ENCODE results near the gene KRTAP5-1. TPM values are rescaled to one million over a fixed set of nuclear protein-coding genes. Genes with fewer than 3 reads are reported as not detected.

The KRTAP5-1 gene
- polyA plus RNA-seq, 1 of the 3 experiments (the other 2 are of a cell fraction) = not detected

GRCh38 chr11:1563149-1563638, 21.9 kb downstream of the KRTAP5-1 start (continued):
- TF ChIP-seq USF1 (IDR thresholded peaks at IDR 0.05; ENCODE audit: borderline replicate concordance, low read depth) = no peak

- no peaks in the 10 kb centered on the region for H3K9me3 ChIP-seq
- H3K4me1 ChIP-seq (ENCODE audit: control insufficient read depth in 1 of 2, insufficient read depth in 2 of 2, low read depth in 1 of 2, low read length in 1 of 2) = peaks cover 12 to 13% of the 10 kb centered on the region in 2 experiments; a peak in 2 of 4 replicates
- ChIA-PET CTCF (interaction anchor here (0.6 to 18.1 kb wide), 4 partner anchors 9 to 17 kb away, joined by 3 to 398 read pairs (median 25); no protein-coding TSS in a partner anchor), POLR2A (no interaction called here)
- no peaks in the 10 kb centered on the region for H3K9me2 ChIP-seq
- H3K36me3 ChIP-seq (replicated peaks in 1 of 2; ENCODE audit: control insufficient read depth in 1 of 2, insufficient read depth in 2 of 2, low read length in 1 of 2) = no peaks in the 10 kb centered on the region
- H3K79me2 ChIP-seq (ENCODE audit: insufficient read depth) = no peaks in the 10 kb centered on the region
- WGBS (ENCODE audit: low lambda C conversion rate) = 89% methylated on average over 7 of the region's 14 CpGs
- H4K20me1 ChIP-seq (ENCODE audit: insufficient read depth) = peaks cover 12% of the 10 kb centered on the region
- no peak overlapping the region for H2AFZ ChIP-seq (ENCODE audit: low read depth)
- no peaks in the 10 kb centered on the region for H3K27me3 ChIP-seq (ENCODE audit: insufficient read depth)
- H3K4me2 ChIP-seq = no peak overlapping the region
- no peaks in the 10 kb centered on the region for H3F3A ChIP-seq (replicated peaks; ENCODE audit: insufficient read depth)
- no peak overlapping the region for H3K4me3 ChIP-seq (ENCODE audit: low read depth in 2 of 2, low read length in 1 of 2)
- DNase-seq = no peak
- H3K9ac ChIP-seq = no peak overlapping the region
- no peak overlapping the region for H3K27ac ChIP-seq (ENCODE audit: low read depth in 2 of 2, low read length in 1 of 2)
- TF ChIP-seq MXI1 (IDR thresholded peaks at IDR 0.05; ENCODE audit: low read depth, low read length) = no peak
- TF ChIP-seq FOSL2 (IDR thresholded peaks at IDR 0.05; ENCODE audit: borderline replicate concordance, low read depth) = no peak
- TF ChIP-seq FOXJ3 (CRISPR knock-in tag; IDR thresholded peaks at IDR 0.05) = no peak
- no peak for TF ChIP-seq PBX3 (IDR thresholded peaks at IDR 0.05)
- TF ChIP-seq YY1 (IDR thresholded peaks at IDR 0.05; ENCODE audit: low read depth) = no peak
- TF ChIP-seq SIN3A (IDR thresholded peaks at IDR 0.05; ENCODE audit: borderline replicate concordance, low read depth, low read length) = no peak
- TF ChIP-seq GATA2 (CRISPR knock-in tag; IDR thresholded peaks at IDR 0.05) = no peak
- TF ChIP-seq IRF3 (IDR thresholded peaks at IDR 0.05; ENCODE audit: low read depth, low read length) = no peak
- no peak for TF ChIP-seq JUND (IDR thresholded peaks at IDR 0.05)
- no peak for TF ChIP-seq NRF1 (IDR thresholded peaks at IDR 0.05; ENCODE audit: low read depth, low read length)
- no peak for TF ChIP-seq REST (IDR thresholded peaks at IDR 0.05; ENCODE audit: low read depth, low read length)
- TF ChIP-seq TEAD4 (IDR thresholded peaks at IDR 0.05; ENCODE audit: borderline replicate concordance, insufficient read depth) = no peak
- no peak for TF ChIP-seq USF2 (IDR thresholded peaks at IDR 0.05; ENCODE audit: borderline replicate concordance, low read depth, low read length)
- no peak for TF ChIP-seq MEF2A (IDR thresholded peaks at IDR 0.05; ENCODE audit: borderline replicate concordance, low read depth)
- TF ChIP-seq MAX (IDR thresholded peaks at IDR 0.05; ENCODE audit: low read depth) = no peak
- TF ChIP-seq POLR2AphosphoS5 (IDR thresholded peaks at IDR 0.05; ENCODE audit: low read depth, low read length) = no peak
- no peak for TF ChIP-seq GABPA (IDR thresholded peaks at IDR 0.05; ENCODE audit: low read depth)
- TF ChIP-seq TCF12 (IDR thresholded peaks at IDR 0.05) = no peak
- no peak for TF ChIP-seq CTCF (IDR thresholded peaks at IDR 0.05)
Observed at GRCh38 chr11:1562469-1563148, 22.5 kb downstream of the KRTAP5-1 start.

Data from SK-N-SH (cell line).